Activated naive CD4-positive, alpha-beta T cell treated with anti-CD3 and anti-CD28 coated beads for 36 hours (primary cell): ENCODE data around the gene BUB1. TPM values are rescaled to one million over a fixed set of nuclear protein-coding genes. Genes with fewer than 3 reads are reported as not detected.
"Not testable (repeated sequence)": the region's sequence is repeated elsewhere in the genome, so short reads cannot be mapped to it uniquely, and the experiment has no call there.

Source experiments
- CTCF ChIA-PET: fragments of 350-600 bp; sonication (Branson Sonifier 250); formaldehyde crosslinking; loops from one replicate; lab custom pipeline; 2021; ENCODE audit warnings: antibody characterized with exemption; lab: Charles Lee
- DNase-seq: peaks from one replicate; pipeline ENCODE4 v3.0.0-alpha.2; 2020
- H3K27ac Mint-ChIP-seq: one replicate; pipeline ENCODE4 v1.8.0; 2021; ENCODE audit warnings: mild to moderate bottlenecking, mixed read lengths
- H3K27me3 Mint-ChIP-seq: one replicate; pipeline ENCODE4 v1.8.0; 2021; ENCODE audit warnings: low read depth, mixed read lengths
- H3K36me3 Mint-ChIP-seq: one replicate; pipeline ENCODE4 v1.8.0; 2021; ENCODE audit warnings: low read depth, mixed read lengths
- H3K4me1 Mint-ChIP-seq: one replicate; pipeline ENCODE4 v1.8.0; 2021; ENCODE audit warnings: low read depth, mixed read lengths
- H3K4me3 Mint-ChIP-seq: one replicate; pipeline ENCODE4 v1.8.0; 2021; ENCODE audit warnings: mild to moderate bottlenecking, moderate library complexity, mixed read lengths
- H3K9me3 Mint-ChIP-seq: one replicate; pipeline ENCODE4 v1.8.0; 2021; ENCODE audit warnings: mixed read lengths
- intact Hi-C: fragments of 100-400 bp; cut with micrococcal nuclease; formaldehyde crosslinking; loops from one replicate; pipeline ENCODE4 v1.15.1; 2023
- total RNA-seq, 2 experiments: library from RNA; stranded (reverse); gene quantifications; one replicate each; pipeline ENCODE4 v1.2.3, GENCODE V29; 2021

The BUB1 gene
- total RNA-seq, 2 experiments from 2014 or later, result 103 to 107 TPM

- H3K9me3 Mint-ChIP-seq, result no peaks in the 10 kb centered on the region
- intact Hi-C loops, result no loop called here
- DNase-seq, result peak; percentile 39
- H3K36me3 Mint-ChIP-seq, result no peaks in the 10 kb centered on the region
- H3K27ac Mint-ChIP-seq, result no peak overlapping the region
- no peaks in the 10 kb centered on the region for H3K4me1 Mint-ChIP-seq
- H3K27me3 Mint-ChIP-seq, result peaks cover 33% of the 10 kb centered on the region
- no peak overlapping the region for H3K4me3 Mint-ChIP-seq
- CTCF ChIA-PET, result interaction anchor here (1.0 kb wide), 1 partner anchor 98 kb away, joined by 4 read pairs; no protein-coding TSS in a partner anchor
Measured at GRCh38 chr2:110713513-110714362, 35.9 kb upstream of the BUB1 start.

DNA sequence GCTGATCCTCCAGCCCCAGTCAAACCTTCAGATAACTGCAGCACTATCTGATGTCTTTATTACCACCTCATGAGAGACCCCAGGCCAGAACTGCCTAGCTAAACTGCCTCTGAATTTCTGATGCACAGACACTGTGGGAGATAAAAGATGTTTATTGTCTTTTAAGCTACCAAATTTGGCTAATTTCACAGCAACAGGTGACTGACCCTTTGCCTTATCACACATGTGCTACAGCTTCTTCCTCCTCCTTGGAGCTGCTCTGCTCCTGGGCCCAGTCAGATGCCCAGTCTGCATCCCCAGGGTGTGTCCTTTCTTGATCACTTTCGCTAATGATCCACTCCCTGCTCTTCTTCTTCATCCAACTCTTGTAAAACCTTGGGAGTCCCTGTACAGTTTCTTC, 34.9 kb upstream of the BUB1 start:
- CTCF ChIA-PET, result no interaction called here

DNA sequence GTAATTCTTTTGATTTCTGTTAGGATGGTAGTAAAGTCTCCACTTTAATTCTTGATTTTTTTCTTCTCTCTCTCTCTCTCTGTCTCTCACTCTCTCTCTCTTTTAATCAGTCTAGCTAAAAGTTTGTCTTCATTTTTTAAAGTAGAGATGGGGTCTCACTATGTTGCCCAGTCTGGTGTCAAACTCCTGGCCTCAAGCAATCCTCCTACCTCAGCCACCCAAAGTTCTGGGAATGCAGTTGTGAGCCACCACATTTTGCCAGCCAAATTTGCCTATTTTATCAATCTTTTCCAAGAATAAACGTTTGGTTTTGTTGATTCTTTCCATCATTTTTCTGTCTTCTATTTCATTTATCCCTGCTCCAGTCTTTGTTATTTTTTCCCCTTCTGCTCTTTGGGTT, 30.6 kb upstream of the BUB1 start:
- no peak for DNase-seq
- Mint-ChIP-seq H3K4me1 (no peaks in the 10 kb centered on the region), H3K27ac (no peak overlapping the region), H3K36me3 (no peaks in the 10 kb centered on the region), H3K9me3 (no peaks in the 10 kb centered on the region), H3K27me3 (peaks cover 29% of the 10 kb centered on the region), H3K4me3 (no peak overlapping the region)
- intact Hi-C loops, result no loop called here
- CTCF ChIA-PET, result no interaction called here

More for the DNA sequence above, 34.9 kb upstream of the BUB1 start:
- DNase-seq, result no peak
- no peaks in the 10 kb centered on the region for H3K36me3 Mint-ChIP-seq
- no peaks in the 10 kb centered on the region for H3K4me1 Mint-ChIP-seq
- peaks cover 41% of the 10 kb centered on the region for H3K27me3 Mint-ChIP-seq
- H3K9me3 Mint-ChIP-seq, result no peaks in the 10 kb centered on the region
- H3K27ac Mint-ChIP-seq, result no peak overlapping the region
- intact Hi-C loops, result no loop called here
- H3K4me3 Mint-ChIP-seq, result no peak overlapping the region

DNA sequence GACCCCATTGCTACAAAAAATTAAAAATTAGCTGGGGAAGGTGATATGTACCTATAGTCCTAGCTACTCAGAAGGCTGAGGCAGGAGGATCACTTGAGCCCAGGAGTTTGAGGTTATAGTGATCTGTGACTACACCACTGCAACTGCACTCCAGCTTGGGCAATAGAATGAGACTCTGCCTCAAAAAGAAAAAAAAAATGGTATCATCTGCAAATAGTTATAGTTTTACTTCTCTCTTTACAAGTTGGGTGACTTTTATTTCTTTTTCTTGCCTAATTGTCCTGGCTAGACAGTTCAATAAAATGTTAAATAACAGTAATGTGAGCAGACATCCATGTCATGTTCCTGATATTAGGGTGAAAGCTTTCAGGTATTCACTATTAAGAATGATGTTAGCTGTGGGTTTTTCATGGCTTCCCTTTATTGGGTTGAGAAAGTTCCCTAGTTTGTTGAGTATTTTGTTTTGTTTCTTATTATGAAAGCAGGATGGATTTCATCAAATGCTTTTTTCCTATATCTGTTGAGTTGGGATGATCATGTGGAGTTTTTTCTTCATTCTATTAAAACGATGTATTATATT, 29.6 kb upstream of the BUB1 start:
- H3K36me3 Mint-ChIP-seq, result no peaks in the 10 kb centered on the region
- intact Hi-C loops, result no loop called here

DNA sequence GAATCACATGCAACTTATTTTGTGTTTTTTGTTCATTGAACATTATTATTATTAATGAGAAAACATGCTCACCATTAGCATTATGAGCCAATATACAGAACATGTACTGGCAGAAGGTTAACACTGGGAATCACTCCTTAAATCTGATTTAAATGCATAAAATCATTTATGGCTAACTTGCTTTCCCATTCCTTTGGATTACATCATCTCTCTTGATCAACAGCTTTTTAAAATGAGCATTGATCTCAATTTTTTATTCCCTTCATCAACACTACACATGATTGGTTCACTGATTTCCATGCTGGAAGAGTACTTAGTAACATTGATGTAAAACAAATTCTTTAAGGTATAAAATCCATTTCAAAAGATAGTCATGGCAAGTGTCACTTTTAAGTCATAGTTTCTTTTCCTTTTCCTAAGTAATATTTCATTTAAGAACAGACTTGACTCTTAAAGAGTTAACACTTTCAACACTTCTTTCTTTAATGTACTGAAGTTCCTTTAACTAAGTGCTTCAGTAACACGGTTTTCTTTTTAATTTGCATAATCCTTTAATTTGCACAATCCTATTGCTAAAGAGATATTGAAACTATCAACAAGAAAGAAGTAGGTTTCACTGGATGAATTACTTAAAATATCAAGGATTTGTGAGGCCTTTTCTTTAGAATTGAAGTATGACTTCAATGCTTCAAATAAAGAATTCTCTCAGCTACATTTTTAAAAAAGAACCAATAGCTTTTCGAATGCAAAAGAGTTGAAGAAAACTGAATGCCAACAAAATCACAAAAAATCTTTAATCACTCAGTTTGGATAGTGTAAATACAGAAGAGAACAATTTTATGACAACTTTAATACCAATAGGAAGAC, 24.9 kb upstream of the BUB1 start:
- no peaks in the 10 kb centered on the region for H3K9me3 Mint-ChIP-seq
- H3K4me3 Mint-ChIP-seq, result no peak overlapping the region
- H3K36me3 Mint-ChIP-seq, result no peaks in the 10 kb centered on the region
- H3K27me3 Mint-ChIP-seq, result peaks cover 8% of the 10 kb centered on the region
- no peaks in the 10 kb centered on the region for H3K4me1 Mint-ChIP-seq
- H3K27ac Mint-ChIP-seq, result no peak overlapping the region
- CTCF ChIA-PET, result no interaction called here
- intact Hi-C loops, result no loop called here
- no peak for DNase-seq

More for the DNA sequence above, 29.6 kb upstream of the BUB1 start:
- H3K4me1 Mint-ChIP-seq, result no peaks in the 10 kb centered on the region
- peaks cover 27% of the 10 kb centered on the region for H3K27me3 Mint-ChIP-seq
- CTCF ChIA-PET, result interaction anchor here (0.8 kb wide), 1 partner anchor 15 kb away, joined by 4 read pairs; no protein-coding TSS in a partner anchor
- no peak for DNase-seq
- no peak overlapping the region for H3K4me3 Mint-ChIP-seq
- H3K9me3 Mint-ChIP-seq, result no peaks in the 10 kb centered on the region
- H3K27ac Mint-ChIP-seq, result no peak overlapping the region

DNA sequence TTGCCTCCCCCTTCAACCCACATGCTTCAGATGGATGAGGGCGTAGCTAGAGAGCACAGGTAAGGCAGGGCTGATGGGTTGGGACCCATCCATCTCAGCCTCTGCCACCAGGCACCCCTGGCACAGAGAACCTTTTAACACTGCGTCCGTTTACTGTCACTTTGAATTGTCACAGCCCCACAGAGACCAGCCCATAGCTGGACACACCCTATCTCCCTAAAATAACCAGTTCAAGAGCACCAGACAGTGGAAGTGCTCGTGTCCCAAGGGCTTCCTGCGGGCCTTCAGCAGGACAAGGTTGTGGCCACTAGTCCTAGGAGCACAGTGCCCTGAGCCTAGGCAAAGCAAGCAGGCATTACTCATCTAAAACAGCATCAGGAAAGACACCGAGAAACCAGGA, 20.4 kb upstream of the BUB1 start:
- H3K27me3 Mint-ChIP-seq, H3K36me3 Mint-ChIP-seq, H3K27ac Mint-ChIP-seq, H3K4me3 Mint-ChIP-seq, intact Hi-C loops, CTCF ChIA-PET, H3K4me1 Mint-ChIP-seq, DNase-seq, H3K9me3 Mint-ChIP-seq: not testable (repeated sequence)

DNA sequence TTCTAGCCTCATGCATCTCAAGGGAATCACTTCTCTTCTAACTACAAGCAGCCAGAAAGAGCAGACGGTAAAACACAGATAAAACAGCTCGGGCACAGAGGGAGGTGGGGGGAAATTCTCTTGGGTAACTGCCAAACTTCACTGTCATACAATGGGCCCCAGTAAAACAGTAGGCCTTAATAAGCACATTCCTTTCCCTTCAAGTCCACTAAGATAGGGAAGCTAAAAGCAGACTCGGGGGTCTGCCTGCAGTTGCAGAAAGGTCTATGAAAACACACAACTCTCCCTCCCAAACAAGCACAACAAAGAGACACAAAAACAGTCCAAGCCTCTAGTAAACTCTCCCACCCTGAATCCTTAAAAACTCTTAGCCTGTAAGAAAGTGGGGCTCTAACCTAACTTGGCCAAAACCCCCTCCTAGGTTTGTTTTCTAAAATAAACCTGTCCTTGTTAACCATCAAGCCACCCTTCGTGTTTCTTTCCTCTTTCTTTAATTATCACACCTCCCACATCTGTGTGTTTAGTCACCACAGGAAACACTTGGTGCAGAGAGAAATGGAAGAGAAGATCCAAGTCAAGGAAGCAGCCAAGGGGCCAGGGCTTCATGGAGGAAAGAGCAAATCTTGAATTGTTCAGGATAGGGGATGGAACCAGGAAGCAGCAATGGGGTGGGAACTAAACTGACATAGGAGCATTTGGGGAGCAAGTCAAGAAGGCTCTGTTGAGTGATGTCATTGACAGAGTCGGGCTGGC, 17.5 kb upstream of the BUB1 start:
- CTCF ChIA-PET, intact Hi-C loops, DNase-seq, H3K27ac Mint-ChIP-seq, H3K4me1 Mint-ChIP-seq, H3K27me3 Mint-ChIP-seq, H3K36me3 Mint-ChIP-seq, H3K9me3 Mint-ChIP-seq, H3K4me3 Mint-ChIP-seq: not testable (repeated sequence)

- CTCF ChIA-PET, result no interaction called here
- DNase-seq, result no peak
- intact Hi-C loops, result no loop called here
- H3K9me3 Mint-ChIP-seq, result peaks cover 10% of the 10 kb centered on the region
- H3K4me1 Mint-ChIP-seq, result peaks cover 3% of the 10 kb centered on the region
- H3K27me3 Mint-ChIP-seq, result peaks cover 2% of the 10 kb centered on the region
- H3K4me3 Mint-ChIP-seq, result no peak overlapping the region
- H3K27ac Mint-ChIP-seq, result no peak overlapping the region
- no peaks in the 10 kb centered on the region for H3K36me3 Mint-ChIP-seq
Measured at GRCh38 chr2:110691612-110692258, 13.9 kb upstream of the BUB1 start.

- Mint-ChIP-seq H3K27ac (no peak overlapping the region), H3K4me3 (no peak overlapping the region), H3K4me1 (peaks cover 1% of the 10 kb centered on the region), H3K9me3 (peaks cover 10% of the 10 kb centered on the region), H3K27me3 (peaks cover 1% of the 10 kb centered on the region), H3K36me3 (no peaks in the 10 kb centered on the region)
- DNase-seq, result no peak
- CTCF ChIA-PET, result interaction anchor here (1.3 to 1.4 kb wide), 2 partner anchors 10 to 11 kb away, joined by 3 to 5 read pairs; no protein-coding TSS in a partner anchor
- intact Hi-C loops, result no loop called here
Measured at GRCh38 chr2:110690083-110690965, 12.5 kb upstream of the BUB1 start.

DNA sequence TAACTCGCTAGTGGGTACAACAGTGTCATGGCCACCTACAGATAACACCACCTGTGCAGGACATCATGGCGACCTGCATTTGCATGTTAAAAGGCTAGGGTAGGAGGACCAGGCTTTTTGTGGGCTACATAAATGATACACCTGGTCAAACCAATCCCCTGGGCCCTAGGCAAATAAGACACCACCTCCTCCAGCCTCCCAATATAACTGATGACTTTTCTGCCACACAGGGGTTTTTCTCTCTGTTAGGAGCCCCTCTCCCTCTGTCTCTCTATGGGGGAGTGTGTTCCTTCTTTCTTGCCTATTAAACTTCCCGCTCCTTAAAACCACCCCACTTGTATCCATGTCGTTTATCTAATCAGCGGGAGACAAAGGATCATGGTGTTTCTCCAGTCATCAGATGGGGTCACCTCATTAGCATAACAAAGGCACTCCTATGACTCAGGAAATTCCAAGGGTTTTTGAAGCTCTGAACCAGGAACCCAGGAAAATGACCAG, 10.8 kb upstream of the BUB1 start:
- intact Hi-C loops, result no loop called here
- H3K36me3 Mint-ChIP-seq, result no peaks in the 10 kb centered on the region
- H3K4me1 Mint-ChIP-seq, result no peaks in the 10 kb centered on the region
- no peak overlapping the region for H3K27ac Mint-ChIP-seq
- no peaks in the 10 kb centered on the region for H3K27me3 Mint-ChIP-seq
- H3K4me3 Mint-ChIP-seq, result no peak overlapping the region
- peaks cover 10% of the 10 kb centered on the region for H3K9me3 Mint-ChIP-seq
- CTCF ChIA-PET, result interaction anchor here (1.3 kb wide), 1 partner anchor 8 kb away, joined by 5 read pairs; no protein-coding TSS in a partner anchor
- no peak for DNase-seq
